Type B pancreatic cell (in vitro differentiated cells): ENCODE results near the gene DISP2. TPM values are rescaled to one million over a fixed set of nuclear protein-coding genes. Genes with fewer than 3 reads are reported as not detected.

Experiments used
- DNase-seq: peaks from one replicate; pipeline ENCODE4 v3.0.0; 2021; ENCODE audit warnings: mixed read lengths; ENCODE audit not compliant: unreplicated experiment; ENCODE audit errors: extremely low spot score
- H3K27ac Mint-ChIP-seq: 2 replicates; pipeline ENCODE4 v1.8.0; 2021; ENCODE audit warnings: mild to moderate bottlenecking, mixed read lengths
- H3K27me3 Mint-ChIP-seq: 2 replicates; pipeline ENCODE4 v1.8.0; 2021; ENCODE audit warnings: mixed read lengths
- H3K36me3 Mint-ChIP-seq: 2 replicates; pipeline ENCODE4 v1.8.0; 2021; ENCODE audit warnings: mixed read lengths
- H3K4me1 Mint-ChIP-seq: one replicate; pipeline ENCODE4 v1.8.0; 2021; ENCODE audit warnings: mixed read lengths; ENCODE audit not compliant: unreplicated experiment
- H3K4me3 Mint-ChIP-seq: 2 replicates; pipeline ENCODE4 v1.8.0; 2021; ENCODE audit warnings: mild to moderate bottlenecking, mixed read lengths
- H3K9me3 Mint-ChIP-seq: 2 replicates; pipeline ENCODE4 v1.8.0; 2021; ENCODE audit warnings: mixed read lengths
- total RNA-seq: library from RNA; stranded (reverse); gene quantifications from 2 replicates; pipeline ENCODE4 v1.2.1, GENCODE V29; 2021; ENCODE audit warnings: low replicate concordance
- TF ChIP-seq, protein P1 (sequence below): fragments of 200-600 bp; sonication (generic); conservative IDR thresholded peaks from 2 replicates; pipeline ENCODE4 v1.5.0; 2021; ENCODE audit warnings: antibody characterized with exemption, mild to moderate bottlenecking

The DISP2 gene
- total RNA-seq, 1 donor from 2014 or later: 1.8 TPM

DNA sequence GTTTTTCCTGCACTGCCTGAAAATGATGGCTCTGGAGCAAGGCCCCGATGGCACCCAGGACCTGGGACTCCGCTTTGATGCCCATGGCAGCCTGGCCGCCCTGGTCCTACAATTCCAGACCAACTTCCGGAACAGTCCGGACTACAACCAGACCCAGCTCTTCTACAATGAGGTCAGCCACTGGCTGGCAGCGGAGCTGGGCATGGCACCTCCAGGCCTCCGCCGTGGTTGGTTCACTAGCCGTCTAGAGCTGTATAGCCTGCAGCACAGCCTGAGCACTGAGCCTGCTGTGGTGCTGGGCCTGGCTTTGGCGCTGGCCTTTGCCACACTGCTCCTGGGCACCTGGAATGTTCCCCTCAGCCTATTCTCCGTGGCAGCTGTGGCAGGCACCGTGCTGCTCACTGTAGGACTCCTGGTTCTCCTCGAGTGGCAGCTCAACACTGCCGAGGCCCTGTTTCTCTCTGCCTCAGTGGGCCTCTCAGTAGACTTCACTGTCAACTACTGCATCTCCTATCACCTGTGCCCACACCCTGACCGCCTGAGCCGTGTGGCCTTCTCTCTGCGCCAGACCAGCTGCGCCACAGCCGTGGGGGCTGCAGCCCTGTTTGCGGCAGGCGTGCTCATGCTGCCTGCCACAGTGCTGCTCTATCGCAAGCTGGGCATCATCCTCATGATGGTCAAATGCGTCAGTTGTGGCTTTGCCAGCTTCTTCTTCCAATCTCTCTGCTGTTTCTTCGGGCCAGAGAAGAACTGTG, 10.9 kb downstream of the DISP2 start:
- H3K27me3 Mint-ChIP-seq: peaks cover 51% of the 10 kb centered on the region
- no peak overlapping the region for H3K4me3 Mint-ChIP-seq
- H3K27ac Mint-ChIP-seq: no peak overlapping the region

DNA sequence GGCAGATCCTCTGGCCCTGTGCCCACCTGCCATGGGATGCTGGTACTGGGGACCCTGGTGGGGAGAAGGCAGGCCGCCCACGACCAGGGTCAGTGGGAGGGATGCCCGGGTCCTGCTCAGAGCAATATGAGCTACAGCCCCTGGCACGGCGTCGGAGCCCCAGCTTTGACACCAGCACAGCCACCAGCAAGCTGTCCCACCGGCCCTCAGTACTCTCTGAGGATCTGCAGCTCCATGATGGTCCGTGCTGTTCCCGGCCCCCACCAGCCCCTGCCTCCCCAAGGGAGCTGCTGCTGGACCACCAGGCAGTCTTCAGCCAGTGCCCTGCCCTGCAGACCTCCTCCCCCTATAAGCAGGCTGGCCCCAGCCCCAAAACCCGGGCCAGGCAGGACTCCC, 11.5 kb downstream of the DISP2 start:
- Mint-ChIP-seq H3K36me3 (no peaks in the 10 kb centered on the region), H3K9me3 (no peaks in the 10 kb centered on the region), H3K4me3 (no peak overlapping the region), H3K4me1 (no peaks in the 10 kb centered on the region), H3K27me3 (peaks cover 46% of the 10 kb centered on the region), H3K27ac (no peak overlapping the region)
- TF ChIP-seq, protein P1, sequence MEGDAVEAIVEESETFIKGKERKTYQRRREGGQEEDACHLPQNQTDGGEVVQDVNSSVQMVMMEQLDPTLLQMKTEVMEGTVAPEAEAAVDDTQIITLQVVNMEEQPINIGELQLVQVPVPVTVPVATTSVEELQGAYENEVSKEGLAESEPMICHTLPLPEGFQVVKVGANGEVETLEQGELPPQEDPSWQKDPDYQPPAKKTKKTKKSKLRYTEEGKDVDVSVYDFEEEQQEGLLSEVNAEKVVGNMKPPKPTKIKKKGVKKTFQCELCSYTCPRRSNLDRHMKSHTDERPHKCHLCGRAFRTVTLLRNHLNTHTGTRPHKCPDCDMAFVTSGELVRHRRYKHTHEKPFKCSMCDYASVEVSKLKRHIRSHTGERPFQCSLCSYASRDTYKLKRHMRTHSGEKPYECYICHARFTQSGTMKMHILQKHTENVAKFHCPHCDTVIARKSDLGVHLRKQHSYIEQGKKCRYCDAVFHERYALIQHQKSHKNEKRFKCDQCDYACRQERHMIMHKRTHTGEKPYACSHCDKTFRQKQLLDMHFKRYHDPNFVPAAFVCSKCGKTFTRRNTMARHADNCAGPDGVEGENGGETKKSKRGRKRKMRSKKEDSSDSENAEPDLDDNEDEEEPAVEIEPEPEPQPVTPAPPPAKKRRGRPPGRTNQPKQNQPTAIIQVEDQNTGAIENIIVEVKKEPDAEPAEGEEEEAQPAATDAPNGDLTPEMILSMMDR: no peak
- no peak for DNase-seq

More for the DNA sequence above, 10.9 kb downstream of the DISP2 start:
- TF ChIP-seq, protein P1: no peak
- Mint-ChIP-seq H3K36me3 (no peaks in the 10 kb centered on the region), H3K4me1 (no peaks in the 10 kb centered on the region), H3K9me3 (no peaks in the 10 kb centered on the region)
- DNase-seq: no peak

DNA sequence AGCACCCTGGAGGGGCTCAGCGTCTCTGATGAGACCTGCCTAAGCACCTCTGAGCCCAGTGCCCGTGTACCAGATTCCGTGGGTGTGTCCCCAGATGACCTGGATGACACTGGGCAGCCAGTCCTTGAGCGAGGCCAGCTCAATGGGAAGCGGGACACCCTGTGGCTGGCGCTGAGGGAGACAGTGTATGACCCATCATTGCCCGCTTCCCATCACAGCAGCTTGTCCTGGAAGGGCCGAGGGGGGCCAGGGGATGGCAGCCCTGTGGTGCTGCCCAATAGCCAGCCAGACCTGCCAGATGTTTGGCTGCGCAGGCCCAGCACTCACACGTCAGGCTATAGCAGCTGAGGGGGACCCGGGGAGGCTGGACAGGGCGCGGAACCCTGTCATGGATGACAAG, 12.0 kb downstream of the DISP2 start:
- no peaks in the 10 kb centered on the region for H3K36me3 Mint-ChIP-seq
- DNase-seq: no peak
- H3K4me1 Mint-ChIP-seq: no peaks in the 10 kb centered on the region
- H3K27ac Mint-ChIP-seq: no peak overlapping the region
- TF ChIP-seq, protein P1: no peak
- peaks cover 43% of the 10 kb centered on the region for H3K27me3 Mint-ChIP-seq
- no peaks in the 10 kb centered on the region for H3K9me3 Mint-ChIP-seq
- no peak overlapping the region for H3K4me3 Mint-ChIP-seq

DNA sequence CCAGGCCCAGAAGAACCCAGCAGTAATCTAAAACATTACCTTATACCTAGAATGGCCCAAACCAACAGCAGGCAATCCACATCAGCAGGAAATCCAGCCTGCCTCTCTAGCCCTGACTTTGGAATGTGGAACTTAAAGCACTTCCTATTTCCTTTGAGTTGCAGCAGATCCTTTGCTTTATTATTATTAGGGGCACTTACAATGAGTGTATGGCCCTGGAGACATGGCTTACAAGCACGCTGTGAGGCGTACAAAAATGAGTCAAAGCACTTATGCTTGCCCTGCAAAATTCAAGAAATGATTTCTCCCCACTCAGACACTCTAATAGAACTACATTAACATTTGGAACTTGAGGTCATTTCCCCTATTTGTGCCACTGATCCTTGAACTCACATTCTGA, 15.0 kb downstream of the DISP2 start:
- H3K9me3 Mint-ChIP-seq: no peaks in the 10 kb centered on the region
- TF ChIP-seq, protein P1: no peak
- no peaks in the 10 kb centered on the region for H3K36me3 Mint-ChIP-seq
- H3K27ac Mint-ChIP-seq: no peak overlapping the region
- peaks cover 19% of the 10 kb centered on the region for H3K27me3 Mint-ChIP-seq
- H3K4me1 Mint-ChIP-seq: no peaks in the 10 kb centered on the region
- H3K4me3 Mint-ChIP-seq: no peak overlapping the region
- no peak for DNase-seq

DNA sequence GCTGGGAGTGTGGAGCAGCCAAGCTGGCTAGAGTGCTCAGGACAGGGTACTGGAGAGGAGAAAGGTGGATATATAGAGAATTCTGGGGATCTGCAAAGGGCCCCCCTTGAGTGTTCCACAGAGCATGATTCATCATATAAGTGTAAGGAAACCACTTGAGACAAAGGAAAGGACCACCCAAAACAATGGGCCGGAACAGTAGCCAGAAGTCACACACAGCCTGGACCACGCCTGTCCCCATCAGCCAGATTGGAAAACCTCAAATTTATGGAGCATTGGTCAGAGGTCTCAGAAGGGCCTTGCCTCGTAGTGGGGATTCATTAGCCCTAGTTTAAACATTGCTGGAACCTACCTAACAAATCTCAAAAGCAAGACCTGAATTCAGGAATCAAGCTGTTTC, 19.6 kb downstream of the DISP2 start:
- Mint-ChIP-seq H3K27me3 (peaks cover 6% of the 10 kb centered on the region), H3K27ac (no peak overlapping the region), H3K4me1 (peaks cover 2% of the 10 kb centered on the region), H3K4me3 (no peak overlapping the region), H3K36me3 (no peaks in the 10 kb centered on the region), H3K9me3 (no peaks in the 10 kb centered on the region)
- DNase-seq: no peak
- TF ChIP-seq, protein P1: no peak
